Mesendoderm (in vitro differentiated cells): ENCODE results near the gene ARMC8.

Experiments
- DNase-seq: peaks from one replicate; pipeline ENCODE4 v3.0.0; 2013
- H2AK5ac ChIP-seq: 2 replicates; pipeline ENCODE4 v1.6.1; 2013; ENCODE audit warnings: low read length, inconsistent platforms
- H2BK120ac ChIP-seq: 2 replicates; pipeline ENCODE4 v1.6.1; 2013; ENCODE audit warnings: low read depth, mild to moderate bottlenecking, low read length, moderate library complexity, mixed read lengths
- H2BK15ac ChIP-seq: replicated peaks from 2 replicates; pipeline ENCODE4 v1.6.1; 2013; ENCODE audit warnings: low read depth, mild to moderate bottlenecking, moderate library complexity
- H2BK5ac ChIP-seq: 2 replicates; pipeline ENCODE4 v1.6.1; 2013; ENCODE audit warnings: low read length, inconsistent platforms
- H3K18ac ChIP-seq: 2 replicates; pipeline ENCODE4 v1.6.1; 2013; ENCODE audit warnings: mild to moderate bottlenecking, low read length, mixed read lengths
- H3K23ac ChIP-seq: one replicate; pipeline ENCODE4 v1.6.1; 2013; ENCODE audit warnings: low read length
- H3K27ac ChIP-seq: 2 replicates; pipeline ENCODE4 v1.5.1; 2013; ENCODE audit warnings: low read depth, mild to moderate bottlenecking, inconsistent platforms, low read length, moderate library complexity
- H3K27me3 ChIP-seq: 2 replicates; pipeline ENCODE4 v1.6.1; 2013; ENCODE audit warnings: low read length, control low read depth, mild to moderate bottlenecking, inconsistent platforms; ENCODE audit not compliant: insufficient read depth, poor library complexity
- H3K36me3 ChIP-seq: 2 replicates; pipeline ENCODE4 v1.6.1; 2013; ENCODE audit warnings: low read length, inconsistent platforms; ENCODE audit not compliant: control insufficient read depth, insufficient read depth
- H3K4ac ChIP-seq: one replicate; pipeline ENCODE4 v1.6.1; 2013; ENCODE audit warnings: low read depth, mild to moderate bottlenecking, low read length, moderate library complexity
- H3K4me1 ChIP-seq: 2 replicates; pipeline ENCODE4 v1.6.1; 2013; ENCODE audit warnings: low read depth, low read length, inconsistent platforms; ENCODE audit not compliant: control insufficient read depth
- H3K4me2 ChIP-seq: 2 replicates; pipeline ENCODE4 v1.6.1; 2013; ENCODE audit warnings: low read length
- H3K4me3 ChIP-seq: 2 replicates; pipeline ENCODE4 v1.5.1; 2013; ENCODE audit warnings: mild to moderate bottlenecking, low read length
- H3K56ac ChIP-seq: one replicate; pipeline ENCODE4 v1.6.1; 2013; ENCODE audit warnings: low read length
- H3K79me1 ChIP-seq: 2 replicates; pipeline ENCODE4 v1.6.1; 2013; ENCODE audit warnings: low read length, inconsistent platforms
- H3K79me2 ChIP-seq: 2 replicates; pipeline ENCODE4 v1.6.1; 2013; ENCODE audit warnings: mild to moderate bottlenecking, low read length; ENCODE audit not compliant: control insufficient read depth, insufficient read depth
- H3K9ac ChIP-seq: 2 replicates; pipeline ENCODE4 v1.6.1; 2013; ENCODE audit warnings: low read length, inconsistent platforms
- H4K5ac ChIP-seq: one replicate; pipeline ENCODE4 v1.6.1; 2013; ENCODE audit warnings: low read length
- H4K8ac ChIP-seq: one replicate; pipeline ENCODE4 v1.6.1; 2013; ENCODE audit warnings: low read depth, mild to moderate bottlenecking, control low read depth, low read length, moderate library complexity
- WGBS: extraction: QIAGEN DNeasy Blood & Tissue Kit; methylation state at CpG from one replicate; pipeline ENCODE4 v1.1.7; 2013; ENCODE audit warnings: low lambda C conversion rate, missing lambda C conversion rate; ENCODE audit not compliant: insufficient coverage; ENCODE audit errors: extremely low coverage; 5-methylcytosine and 5-hydroxymethylcytosine counted together

The ARMC8 gene

DNA sequence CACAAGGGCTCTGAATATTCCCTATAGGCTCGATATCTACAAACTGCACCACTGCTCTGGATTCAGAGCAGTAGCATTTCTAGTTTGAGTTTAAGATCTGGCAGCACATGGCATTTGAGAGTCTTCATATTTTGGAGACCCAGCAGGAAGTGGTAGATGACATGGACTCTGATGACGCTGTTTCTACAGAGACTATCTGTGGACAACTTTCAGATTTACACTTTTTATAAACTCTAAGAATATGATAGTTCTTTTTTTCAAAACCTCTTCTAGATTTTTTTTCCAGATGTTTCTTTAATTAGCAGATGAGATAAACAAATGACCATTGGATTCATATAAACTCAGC is 35.8 kb downstream of the ARMC8 start:
- no CpG with 5 or more reads among the region's 2 CpGs for WGBS
- no peak overlapping the region for H4K8ac ChIP-seq

DNA sequence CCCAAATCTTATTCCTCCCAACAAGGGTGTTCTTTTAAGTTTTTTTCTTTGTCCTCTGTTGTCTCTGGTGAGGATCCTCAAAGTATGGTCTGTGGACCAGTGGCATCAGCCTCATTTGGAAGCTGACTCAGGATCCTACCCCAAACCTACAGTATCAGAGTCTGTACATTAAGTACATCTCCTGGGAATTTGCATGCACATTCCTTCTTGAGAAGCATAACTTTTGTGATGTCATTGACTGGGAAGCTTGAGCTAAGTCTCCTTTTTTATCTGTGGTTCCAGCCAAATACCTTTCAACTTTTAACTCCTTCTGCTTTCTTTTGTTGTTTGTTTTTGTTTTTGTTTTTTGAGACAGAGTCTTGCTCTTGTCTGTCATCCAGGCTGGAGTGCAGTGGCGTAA is 40.5 kb downstream of the ARMC8 start:
- H3K23ac ChIP-seq, result no peak overlapping the region
- no CpG with 5 or more reads among the region's 1 CpG for WGBS
- H4K5ac ChIP-seq, result no peak overlapping the region
- no peak overlapping the region for H2BK5ac ChIP-seq
- no peak overlapping the region for H2BK15ac ChIP-seq
- H3K79me2 ChIP-seq, result no peaks in the 10 kb centered on the region
- no peak overlapping the region for H3K18ac ChIP-seq
- no peak overlapping the region for H3K4me2 ChIP-seq
- no peak for DNase-seq
- peaks cover 6% of the 10 kb centered on the region for H3K36me3 ChIP-seq
- H3K4me3 ChIP-seq, result no peak overlapping the region
- H3K4me1 ChIP-seq, result no peaks in the 10 kb centered on the region
- H3K56ac ChIP-seq, result no peak overlapping the region
- H3K4ac ChIP-seq, result no peak overlapping the region
- no peak overlapping the region for H4K8ac ChIP-seq
- H3K27ac ChIP-seq, result no peak overlapping the region
- no peak overlapping the region for H2AK5ac ChIP-seq
- H3K9ac ChIP-seq, result no peak overlapping the region
- no peak overlapping the region for H2BK120ac ChIP-seq
- H3K79me1 ChIP-seq, result no peaks in the 10 kb centered on the region
- H3K27me3 ChIP-seq, result no peaks in the 10 kb centered on the region

More for the DNA sequence above, 35.8 kb downstream of the ARMC8 start:
- Histone ChIP-seq H3K4me2 (no peak overlapping the region), H3K79me2 (peaks cover 2% of the 10 kb centered on the region), H2BK15ac (no peak overlapping the region), H3K27me3 (no peaks in the 10 kb centered on the region), H3K23ac (no peak overlapping the region), H3K4me3 (no peak overlapping the region), H3K18ac (no peak overlapping the region), H3K79me1 (no peaks in the 10 kb centered on the region), H4K5ac (no peak overlapping the region), H2BK120ac (no peak overlapping the region), H3K36me3 (peaks cover 6% of the 10 kb centered on the region), H3K9ac (no peak overlapping the region), H3K4me1 (no peaks in the 10 kb centered on the region), H3K27ac (no peak overlapping the region), H3K4ac (no peak overlapping the region), H3K56ac (no peak overlapping the region), H2AK5ac (no peak overlapping the region), H2BK5ac (no peak overlapping the region)
- DNase-seq, result no peak

DNA sequence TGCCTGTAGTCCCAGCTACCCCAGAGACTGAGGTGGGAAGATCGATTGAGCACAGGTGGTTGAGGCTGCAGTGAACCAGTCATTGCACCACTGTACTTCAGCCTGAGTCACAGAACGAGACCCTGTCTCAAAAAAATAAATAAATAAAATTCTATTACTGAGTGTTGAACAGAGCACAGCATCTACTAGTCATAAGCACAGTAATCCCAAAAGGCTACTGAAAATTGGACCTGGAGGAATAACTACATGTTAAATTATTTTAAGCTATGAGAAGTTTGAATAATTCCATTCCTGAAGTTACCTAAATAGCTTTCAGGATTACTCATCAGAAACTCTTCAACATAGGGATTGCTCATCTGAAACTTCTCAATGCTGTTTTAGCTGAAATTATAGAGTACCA is 43.4 kb downstream of the ARMC8 start:
- no peak overlapping the region for H3K4me3 ChIP-seq
- no peak overlapping the region for H3K27ac ChIP-seq

DNA sequence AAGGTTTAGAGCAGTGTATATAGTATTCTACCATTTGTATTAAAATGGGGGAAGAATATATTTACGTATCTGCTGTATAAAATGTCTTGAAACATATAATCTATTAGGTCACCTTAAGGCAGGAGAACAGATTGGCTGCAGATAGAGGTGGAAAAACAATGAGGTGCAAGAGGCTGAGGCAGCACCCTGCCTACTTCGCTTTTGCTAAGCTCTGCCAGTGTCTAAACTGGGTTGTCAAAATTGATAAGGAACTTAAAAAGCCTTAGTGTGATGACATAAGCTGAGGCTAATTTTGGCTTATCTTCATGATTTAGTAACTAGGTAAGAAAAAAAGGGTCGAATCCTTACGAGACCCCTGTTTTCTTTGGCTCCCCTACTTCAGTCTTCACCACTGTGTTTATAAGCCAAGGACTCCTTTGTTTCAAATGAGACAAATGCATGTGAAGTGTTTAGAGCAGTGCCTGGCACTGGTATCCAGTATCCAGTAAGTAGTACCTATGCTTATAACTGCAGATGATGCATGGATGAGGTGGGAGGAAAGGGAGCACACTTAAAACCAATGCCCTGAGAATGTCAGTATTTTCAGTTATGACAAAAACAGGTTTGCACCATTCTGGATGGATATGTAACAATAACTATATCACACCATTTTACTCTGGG is 45.7 kb downstream of the ARMC8 start:
- no peak overlapping the region for H4K8ac ChIP-seq
- no peak overlapping the region for H4K5ac ChIP-seq
- no peak overlapping the region for H3K27ac ChIP-seq
- no peaks in the 10 kb centered on the region for H3K36me3 ChIP-seq
- H2AK5ac ChIP-seq, result no peak overlapping the region
- no peak overlapping the region for H3K9ac ChIP-seq
- H3K23ac ChIP-seq, result no peak overlapping the region
- no peak overlapping the region for H3K18ac ChIP-seq
- H3K4ac ChIP-seq, result no peak overlapping the region
- H3K79me2 ChIP-seq, result no peaks in the 10 kb centered on the region
- no peak overlapping the region for H3K4me2 ChIP-seq
- no peak overlapping the region for H2BK120ac ChIP-seq
- no peaks in the 10 kb centered on the region for H3K4me1 ChIP-seq
- no peak overlapping the region for H2BK15ac ChIP-seq
- H3K4me3 ChIP-seq, result no peak overlapping the region
- H2BK5ac ChIP-seq, result no peak overlapping the region
- WGBS, result no CpG with 5 or more reads among the region's 4 CpGs
- no peak for DNase-seq
- no peaks in the 10 kb centered on the region for H3K27me3 ChIP-seq
- no peak overlapping the region for H3K56ac ChIP-seq
- no peaks in the 10 kb centered on the region for H3K79me1 ChIP-seq

More for the DNA sequence above, 43.4 kb downstream of the ARMC8 start:
- H3K79me2 ChIP-seq, result no peaks in the 10 kb centered on the region
- H3K79me1 ChIP-seq, result no peaks in the 10 kb centered on the region
- no peaks in the 10 kb centered on the region for H3K27me3 ChIP-seq
- H4K5ac ChIP-seq, result no peak overlapping the region
- H2AK5ac ChIP-seq, result no peak overlapping the region
- H3K36me3 ChIP-seq, result peaks cover 2% of the 10 kb centered on the region
- no peak overlapping the region for H3K9ac ChIP-seq
- no peak overlapping the region for H3K56ac ChIP-seq
- H4K8ac ChIP-seq, result no peak overlapping the region
- H3K4me1 ChIP-seq, result no peaks in the 10 kb centered on the region
- no peak for DNase-seq
- H3K18ac ChIP-seq, result no peak overlapping the region
- H3K23ac ChIP-seq, result no peak overlapping the region
- H3K4me2 ChIP-seq, result no peak overlapping the region
- no CpG with 5 or more reads among the region's 2 CpGs for WGBS
- H2BK120ac ChIP-seq, result no peak overlapping the region
- no peak overlapping the region for H2BK15ac ChIP-seq
- no peak overlapping the region for H2BK5ac ChIP-seq
- H3K4ac ChIP-seq, result no peak overlapping the region

DNA sequence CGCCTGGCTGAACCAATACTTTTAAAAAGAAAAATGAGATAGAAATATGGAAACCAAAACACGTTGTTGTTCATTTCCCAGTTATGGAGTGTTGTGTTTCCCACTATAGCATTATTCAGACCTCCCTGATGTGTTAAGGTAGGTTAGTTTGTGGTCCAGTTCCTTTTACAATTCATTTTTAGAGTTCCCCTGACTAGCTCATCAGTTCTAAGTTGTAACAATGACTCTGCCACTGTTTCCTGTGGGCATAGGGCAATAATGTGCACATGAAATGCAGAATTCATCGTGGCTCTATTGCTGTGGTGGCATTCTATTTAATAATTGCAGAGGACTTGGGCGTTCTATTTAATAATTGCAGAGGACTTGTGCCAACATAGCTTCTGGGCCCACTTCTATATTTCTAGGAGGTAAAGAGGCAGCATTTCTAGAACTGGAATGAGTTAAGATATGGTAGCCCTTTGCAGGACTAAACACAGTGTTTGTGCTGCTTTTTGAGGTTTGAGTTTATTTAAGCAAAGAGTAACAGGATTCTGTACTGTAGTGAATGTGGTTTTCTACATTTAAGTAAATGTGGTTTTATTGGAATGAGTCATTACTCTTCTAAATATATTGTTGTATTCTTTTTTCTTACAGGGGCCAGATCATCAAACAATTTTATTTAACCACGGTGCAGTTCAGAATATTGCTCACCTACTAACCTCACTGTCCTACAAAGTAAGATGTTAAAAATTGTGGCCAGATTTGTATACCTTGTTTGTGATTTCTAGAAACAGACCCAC is 47.5 kb downstream of the ARMC8 start:
- H3K9ac ChIP-seq, result no peak overlapping the region
- no peak overlapping the region for H4K5ac ChIP-seq
- no peak overlapping the region for H2BK120ac ChIP-seq
- H3K56ac ChIP-seq, result no peak overlapping the region
- no peak overlapping the region for H3K27ac ChIP-seq
- WGBS, result no CpG with 5 or more reads among the region's 5 CpGs
- no peak overlapping the region for H3K4ac ChIP-seq
- no peak overlapping the region for H3K4me3 ChIP-seq
- H3K79me1 ChIP-seq, result no peaks in the 10 kb centered on the region
- no peaks in the 10 kb centered on the region for H3K36me3 ChIP-seq
- H2AK5ac ChIP-seq, result no peak overlapping the region
- DNase-seq, result no peak
- H3K27me3 ChIP-seq, result no peaks in the 10 kb centered on the region
- H3K79me2 ChIP-seq, result no peaks in the 10 kb centered on the region
- no peak overlapping the region for H2BK5ac ChIP-seq
- H3K4me2 ChIP-seq, result no peak overlapping the region
- H3K4me1 ChIP-seq, result no peaks in the 10 kb centered on the region
- no peak overlapping the region for H2BK15ac ChIP-seq
- no peak overlapping the region for H3K18ac ChIP-seq
- no peak overlapping the region for H3K23ac ChIP-seq
- no peak overlapping the region for H4K8ac ChIP-seq
